Activated T-cell treated with anti-CD3 and anti-CD28 coated beads, Interleukin-2, amount 50 U/mL, for 72 hours (primary cell): ENCODE results near the gene PDZD2. TPM values are rescaled to one million over a fixed set of nuclear protein-coding genes. Genes with fewer than 3 reads are reported as not detected.
"Not testable (repeated sequence)": the region's sequence is repeated elsewhere in the genome, so short reads cannot be mapped to it uniquely, and the experiment has no call there.

Source experiments
- ATAC-seq, 2 donors: fragments of 150-1000 bp; cut with Tn5 transposase; replicated peaks in 1 of 2; 2 replicates each; pipeline ENCODE4 v1.10.0; 2021; ENCODE audit warnings: moderate library complexity in 2 of 2, mild to moderate bottlenecking in 1 of 2
- DNase-seq, 2 donors: peaks; one replicate each; pipeline ENCODE4 v3.0.0; 2021 to 2022; ENCODE audit warnings: mixed read lengths in 1 of 2
- H3K27ac Mint-ChIP-seq: one replicate; pipeline ENCODE4 v1.8.0; 2022; ENCODE audit warnings: mild to moderate bottlenecking, moderate library complexity, mixed read lengths
- H3K27me3 Mint-ChIP-seq: one replicate; pipeline ENCODE4 v1.8.0; 2022; ENCODE audit warnings: low read depth, mixed read lengths
- H3K36me3 Mint-ChIP-seq, 2 donors: one replicate each; pipeline ENCODE4 v1.8.0; 2022; ENCODE audit warnings: mixed read lengths in 2 of 2, mild to moderate bottlenecking in 1 of 2; ENCODE audit not compliant: insufficient read depth in 2 of 2
- H3K4me1 Mint-ChIP-seq: one replicate; pipeline ENCODE4 v1.8.0; 2022; ENCODE audit warnings: low read depth, mixed read lengths
- H3K4me3 Mint-ChIP-seq, 2 donors: one replicate each; pipeline ENCODE4 v1.8.0; 2022; ENCODE audit warnings: mild to moderate bottlenecking in 2 of 2, mixed read lengths in 2 of 2, moderate library complexity in 2 of 2
- H3K9me3 Mint-ChIP-seq, 2 donors: one replicate each; pipeline ENCODE4 v1.8.0; 2022; ENCODE audit warnings: mixed read lengths in 2 of 2
- total RNA-seq, 2 donors: library from RNA; stranded (reverse); gene quantifications; one replicate each; pipeline ENCODE4 v1.2.3, GENCODE V29; 2022

PDZD2 gene
- total RNA-seq, 2 donors from 2014 or later: 0.02 TPM; not detected in 1

GRCh38 chr5:31757806-31758205, 118.9 kb downstream of the PDZD2 start:
- ATAC-seq (no peak), DNase-seq (no peak)
- Mint-ChIP-seq H3K36me3 (peaks cover 0 to 2% of the 10 kb centered on the region in 2 donors), H3K4me1 (no peaks in the 10 kb centered on the region), H3K27me3 (no peaks in the 10 kb centered on the region), H3K9me3 (peaks cover 0 to 2% of the 10 kb centered on the region in 2 donors), H3K27ac (no peak overlapping the region), H3K4me3 (no peak overlapping the region)

GRCh38 chr5:31758803-31759425, 120.0 kb downstream of the PDZD2 start:
- H3K27me3 Mint-ChIP-seq: no peaks in the 10 kb centered on the region
- DNase-seq (no peak), ATAC-seq (no peak)
- no peaks in the 10 kb centered on the region for H3K4me1 Mint-ChIP-seq
- no peak overlapping the region for H3K4me3 Mint-ChIP-seq
- peaks cover 0 to 2% of the 10 kb centered on the region in 2 donors for H3K9me3 Mint-ChIP-seq
- peaks cover 0 to 2% of the 10 kb centered on the region in 2 donors for H3K36me3 Mint-ChIP-seq
- H3K27ac Mint-ChIP-seq: no peak overlapping the region

- no peak for DNase-seq
- Mint-ChIP-seq H3K36me3 (peaks cover 0 to 2% of the 10 kb centered on the region in 2 donors), H3K4me3 (no peak overlapping the region), H3K9me3 (peaks cover 0 to 2% of the 10 kb centered on the region in 2 donors), H3K4me1 (no peaks in the 10 kb centered on the region), H3K27ac (no peak overlapping the region), H3K27me3 (no peaks in the 10 kb centered on the region)
- no peak for ATAC-seq
Observed at GRCh38 chr5:31759925-31760324, 121.0 kb downstream of the PDZD2 start.

GRCh38 chr5:31761877-31762276, 122.9 kb downstream of the PDZD2 start:
- Mint-ChIP-seq H3K27ac (no peak overlapping the region), H3K9me3 (peaks cover 0 to 2% of the 10 kb centered on the region in 2 donors), H3K4me1 (no peaks in the 10 kb centered on the region), H3K27me3 (no peaks in the 10 kb centered on the region), H3K4me3 (no peak overlapping the region), H3K36me3 (peaks cover 0 to 2% of the 10 kb centered on the region in 2 donors)
- no peak for DNase-seq
- no peak for ATAC-seq

- DNase-seq: no peak
- no peak overlapping the region for H3K4me3 Mint-ChIP-seq
- peaks cover 0 to 2% of the 10 kb centered on the region in 2 donors for H3K9me3 Mint-ChIP-seq
- no peaks in the 10 kb centered on the region for H3K4me1 Mint-ChIP-seq
- peaks cover 0 to 2% of the 10 kb centered on the region in 2 donors for H3K36me3 Mint-ChIP-seq
- ATAC-seq: no peak
- no peak overlapping the region for H3K27ac Mint-ChIP-seq
- no peaks in the 10 kb centered on the region for H3K27me3 Mint-ChIP-seq
Observed at GRCh38 chr5:31763424-31763823, 124.5 kb downstream of the PDZD2 start.

- H3K36me3 Mint-ChIP-seq, H3K4me1 Mint-ChIP-seq, H3K4me3 Mint-ChIP-seq, DNase-seq, ATAC-seq, H3K27me3 Mint-ChIP-seq, H3K27ac Mint-ChIP-seq, H3K9me3 Mint-ChIP-seq: not testable (repeated sequence)
Observed at GRCh38 chr5:31764687-31765086, 125.8 kb downstream of the PDZD2 start.

GRCh38 chr5:31767335-31768031, 128.6 kb downstream of the PDZD2 start:
- Mint-ChIP-seq H3K4me1 (no peaks in the 10 kb centered on the region), H3K4me3 (no peak overlapping the region), H3K9me3 (no peaks in the 10 kb centered on the region), H3K36me3 (no peaks in the 10 kb centered on the region), H3K27ac (no peak overlapping the region), H3K27me3 (no peaks in the 10 kb centered on the region)
- no peak for ATAC-seq
- no peak for DNase-seq

- no peak overlapping the region for H3K27ac Mint-ChIP-seq
- H3K4me1 Mint-ChIP-seq: no peaks in the 10 kb centered on the region
- H3K27me3 Mint-ChIP-seq: no peaks in the 10 kb centered on the region
- no peak overlapping the region for H3K4me3 Mint-ChIP-seq
- no peaks in the 10 kb centered on the region for H3K9me3 Mint-ChIP-seq
- no peak for DNase-seq
- no peaks in the 10 kb centered on the region for H3K36me3 Mint-ChIP-seq
- ATAC-seq: no peak
Observed at GRCh38 chr5:31768046-31768445, 129.1 kb downstream of the PDZD2 start.

- no peak overlapping the region for H3K4me3 Mint-ChIP-seq
- H3K27me3 Mint-ChIP-seq: no peaks in the 10 kb centered on the region
- H3K36me3 Mint-ChIP-seq: no peaks in the 10 kb centered on the region
- H3K9me3 Mint-ChIP-seq: no peaks in the 10 kb centered on the region
- ATAC-seq: no peak
- H3K27ac Mint-ChIP-seq: no peak overlapping the region
- H3K4me1 Mint-ChIP-seq: no peaks in the 10 kb centered on the region
- no peak for DNase-seq
Observed at GRCh38 chr5:31768784-31769183, 129.9 kb downstream of the PDZD2 start.

- no peak overlapping the region for H3K27ac Mint-ChIP-seq
- no peaks in the 10 kb centered on the region for H3K27me3 Mint-ChIP-seq
- H3K9me3 Mint-ChIP-seq: no peaks in the 10 kb centered on the region
- DNase-seq (no peak), ATAC-seq (no peak)
- no peak overlapping the region for H3K4me3 Mint-ChIP-seq
- no peaks in the 10 kb centered on the region for H3K36me3 Mint-ChIP-seq
- no peaks in the 10 kb centered on the region for H3K4me1 Mint-ChIP-seq
Observed at GRCh38 chr5:31769530-31769929, 130.6 kb downstream of the PDZD2 start.

- no peaks in the 10 kb centered on the region for H3K36me3 Mint-ChIP-seq
- H3K27ac Mint-ChIP-seq: no peak overlapping the region
- H3K4me1 Mint-ChIP-seq: no peaks in the 10 kb centered on the region
- ATAC-seq (no peak), DNase-seq (no peak)
- no peaks in the 10 kb centered on the region for H3K27me3 Mint-ChIP-seq
- no peak overlapping the region for H3K4me3 Mint-ChIP-seq
- H3K9me3 Mint-ChIP-seq: no peaks in the 10 kb centered on the region
Observed at GRCh38 chr5:31770132-31770720, 131.3 kb downstream of the PDZD2 start.

- no peak overlapping the region for H3K4me3 Mint-ChIP-seq
Observed at GRCh38 chr5:31770998-31771397, 132.1 kb downstream of the PDZD2 start.

GRCh38 chr5:31771500-31771899, 132.6 kb downstream of the PDZD2 start:
- Mint-ChIP-seq H3K36me3 (no peaks in the 10 kb centered on the region), H3K4me3 (no peak overlapping the region), H3K27ac (no peak overlapping the region), H3K4me1 (no peaks in the 10 kb centered on the region), H3K27me3 (no peaks in the 10 kb centered on the region), H3K9me3 (no peaks in the 10 kb centered on the region)
- DNase-seq: no peak
- ATAC-seq: no peak

More at GRCh38 chr5:31770998-31771397, 132.1 kb downstream of the PDZD2 start:
- no peak for DNase-seq
- no peaks in the 10 kb centered on the region for H3K4me1 Mint-ChIP-seq
- no peaks in the 10 kb centered on the region for H3K27me3 Mint-ChIP-seq
- H3K36me3 Mint-ChIP-seq: no peaks in the 10 kb centered on the region
- H3K9me3 Mint-ChIP-seq: no peaks in the 10 kb centered on the region
- no peak overlapping the region for H3K27ac Mint-ChIP-seq
- ATAC-seq: no peak
